ENCODE results near the gene OPTC.

DNA sequence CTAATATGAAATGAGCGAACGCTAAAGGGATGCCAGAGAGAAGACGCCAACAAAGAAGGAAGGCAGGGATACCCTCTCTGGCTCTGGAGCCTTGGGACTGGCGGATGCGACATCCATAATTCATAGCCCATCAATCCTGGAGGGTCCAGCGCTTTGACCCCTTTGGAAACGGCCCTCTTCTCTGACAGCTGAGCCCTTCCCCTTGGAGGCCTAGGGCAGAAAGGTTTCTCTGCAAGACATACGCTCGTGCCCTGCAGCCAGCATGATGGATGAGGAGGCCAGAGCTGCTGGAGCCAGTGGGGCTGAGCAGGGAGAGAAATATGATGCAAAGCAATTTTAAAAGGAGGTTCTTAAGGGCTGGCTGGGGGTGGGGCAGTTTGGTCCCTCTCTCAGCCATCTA is 22.2 kb downstream of the OPTC start:
- no peak for TF ChIP-seq EP300 (conservative IDR thresholded peaks at IDR 0.05; ENCODE audit: poor library complexity, severe bottlenecking)
- no peak for TF ChIP-seq MXI1 (conservative IDR thresholded peaks at IDR 0.05; ENCODE audit: poor library complexity, severe bottlenecking)
- TF ChIP-seq, protein P1, sequence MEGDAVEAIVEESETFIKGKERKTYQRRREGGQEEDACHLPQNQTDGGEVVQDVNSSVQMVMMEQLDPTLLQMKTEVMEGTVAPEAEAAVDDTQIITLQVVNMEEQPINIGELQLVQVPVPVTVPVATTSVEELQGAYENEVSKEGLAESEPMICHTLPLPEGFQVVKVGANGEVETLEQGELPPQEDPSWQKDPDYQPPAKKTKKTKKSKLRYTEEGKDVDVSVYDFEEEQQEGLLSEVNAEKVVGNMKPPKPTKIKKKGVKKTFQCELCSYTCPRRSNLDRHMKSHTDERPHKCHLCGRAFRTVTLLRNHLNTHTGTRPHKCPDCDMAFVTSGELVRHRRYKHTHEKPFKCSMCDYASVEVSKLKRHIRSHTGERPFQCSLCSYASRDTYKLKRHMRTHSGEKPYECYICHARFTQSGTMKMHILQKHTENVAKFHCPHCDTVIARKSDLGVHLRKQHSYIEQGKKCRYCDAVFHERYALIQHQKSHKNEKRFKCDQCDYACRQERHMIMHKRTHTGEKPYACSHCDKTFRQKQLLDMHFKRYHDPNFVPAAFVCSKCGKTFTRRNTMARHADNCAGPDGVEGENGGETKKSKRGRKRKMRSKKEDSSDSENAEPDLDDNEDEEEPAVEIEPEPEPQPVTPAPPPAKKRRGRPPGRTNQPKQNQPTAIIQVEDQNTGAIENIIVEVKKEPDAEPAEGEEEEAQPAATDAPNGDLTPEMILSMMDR (IDR thresholded peaks at IDR 0.05; ENCODE audit: poor library complexity, severe bottlenecking), result no peak
- TF ChIP-seq RAD21 (conservative IDR thresholded peaks at IDR 0.05), result no peak
- TF ChIP-seq, protein P2, sequence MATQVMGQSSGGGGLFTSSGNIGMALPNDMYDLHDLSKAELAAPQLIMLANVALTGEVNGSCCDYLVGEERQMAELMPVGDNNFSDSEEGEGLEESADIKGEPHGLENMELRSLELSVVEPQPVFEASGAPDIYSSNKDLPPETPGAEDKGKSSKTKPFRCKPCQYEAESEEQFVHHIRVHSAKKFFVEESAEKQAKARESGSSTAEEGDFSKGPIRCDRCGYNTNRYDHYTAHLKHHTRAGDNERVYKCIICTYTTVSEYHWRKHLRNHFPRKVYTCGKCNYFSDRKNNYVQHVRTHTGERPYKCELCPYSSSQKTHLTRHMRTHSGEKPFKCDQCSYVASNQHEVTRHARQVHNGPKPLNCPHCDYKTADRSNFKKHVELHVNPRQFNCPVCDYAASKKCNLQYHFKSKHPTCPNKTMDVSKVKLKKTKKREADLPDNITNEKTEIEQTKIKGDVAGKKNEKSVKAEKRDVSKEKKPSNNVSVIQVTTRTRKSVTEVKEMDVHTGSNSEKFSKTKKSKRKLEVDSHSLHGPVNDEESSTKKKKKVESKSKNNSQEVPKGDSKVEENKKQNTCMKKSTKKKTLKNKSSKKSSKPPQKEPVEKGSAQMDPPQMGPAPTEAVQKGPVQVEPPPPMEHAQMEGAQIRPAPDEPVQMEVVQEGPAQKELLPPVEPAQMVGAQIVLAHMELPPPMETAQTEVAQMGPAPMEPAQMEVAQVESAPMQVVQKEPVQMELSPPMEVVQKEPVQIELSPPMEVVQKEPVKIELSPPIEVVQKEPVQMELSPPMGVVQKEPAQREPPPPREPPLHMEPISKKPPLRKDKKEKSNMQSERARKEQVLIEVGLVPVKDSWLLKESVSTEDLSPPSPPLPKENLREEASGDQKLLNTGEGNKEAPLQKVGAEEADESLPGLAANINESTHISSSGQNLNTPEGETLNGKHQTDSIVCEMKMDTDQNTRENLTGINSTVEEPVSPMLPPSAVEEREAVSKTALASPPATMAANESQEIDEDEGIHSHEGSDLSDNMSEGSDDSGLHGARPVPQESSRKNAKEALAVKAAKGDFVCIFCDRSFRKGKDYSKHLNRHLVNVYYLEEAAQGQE (IDR thresholded peaks at IDR 0.05; ENCODE audit: borderline replicate concordance), result no peak
